Fibroblast of lung (primary cell): ENCODE measurements around the gene SMG7. TPM values are rescaled to one million over a fixed set of nuclear protein-coding genes. Genes with fewer than 3 reads are reported as not detected.

ENCODE experiments used
- DNase-seq, 2 donors: peaks; one replicate each; pipeline versions ENCODE4 v3.0.0 to v3.0.0-alpha.2; 2010; ENCODE audit warnings: low read depth in 2 of 2
- H2AFZ ChIP-seq: 2 replicates; pipeline ENCODE4 v1.5.1; 2012; ENCODE audit warnings: low read length, control low read depth, inconsistent platforms
- H3K27ac ChIP-seq: 2 replicates; pipeline ENCODE4 v1.5.1; 2011; ENCODE audit warnings: low read length, control low read depth; ENCODE audit not compliant: insufficient read depth
- H3K27me3 ChIP-seq: 2 replicates; pipeline ENCODE4 v1.5.1; 2011; ENCODE audit warnings: mild to moderate bottlenecking, low read length; ENCODE audit not compliant: control insufficient read depth, insufficient read depth
- H3K36me3 ChIP-seq: 2 replicates; pipeline ENCODE4 v1.5.1; 2011; ENCODE audit warnings: low read length; ENCODE audit not compliant: control insufficient read depth, insufficient read depth
- H3K4me1 ChIP-seq: 2 replicates; pipeline ENCODE4 v1.5.1; 2011; ENCODE audit warnings: low read length; ENCODE audit not compliant: control insufficient read depth, insufficient read depth; ENCODE audit errors: extremely low read depth
- H3K4me2 ChIP-seq: 2 replicates; pipeline ENCODE4 v1.5.1; 2011; ENCODE audit warnings: low read length, control low read depth; ENCODE audit not compliant: insufficient read depth; ENCODE audit errors: extremely low read depth
- H3K4me3 ChIP-seq, 4 experiments: fragments of 200-600 bp in 1 of 4; sonication (generic) in 1 of 4; replicated peaks in 1 of 4; 2 replicates each; pipeline ENCODE4 v1.5.1; 2011 to 2016; ENCODE audit warnings: low read length in 4 of 4, low read depth in 3 of 4, mild to moderate bottlenecking in 3 of 4, control low read depth in 2 of 4, inconsistent platforms in 1 of 4, mixed read lengths in 1 of 4; ENCODE audit not compliant: insufficient read depth in 1 of 4; ENCODE audit errors: control extremely low read depth in 1 of 4
- H3K79me2 ChIP-seq: 2 replicates; pipeline ENCODE4 v1.5.1; 2012; ENCODE audit warnings: mild to moderate bottlenecking, low read length, inconsistent platforms; ENCODE audit not compliant: control insufficient read depth, insufficient read depth
- H3K9ac ChIP-seq: 2 replicates; pipeline ENCODE4 v1.5.1; 2011; ENCODE audit warnings: mild to moderate bottlenecking, low read length, control low read depth; ENCODE audit not compliant: insufficient read depth
- H3K9me3 ChIP-seq: 2 replicates; pipeline ENCODE4 v1.5.1; 2012; ENCODE audit warnings: low read depth, low read length; ENCODE audit not compliant: control insufficient read depth, insufficient read depth
- H4K20me1 ChIP-seq: 2 replicates; pipeline ENCODE4 v1.5.1; 2011; ENCODE audit warnings: low read length; ENCODE audit not compliant: control insufficient read depth, insufficient read depth; ENCODE audit errors: extremely low read depth
- CTCF ChIP-seq, 2 donors: IDR thresholded peaks in 1 of 2; conservative IDR thresholded peaks in 1 of 2; 1 replicate in 1 of 2; 2 replicates in 1 of 2; pipeline ENCODE4 v1.5.1; 2011 to 2012; ENCODE audit warnings: low read length in 2 of 2, control low read depth in 1 of 2, inconsistent platforms in 1 of 2, low read depth in 1 of 2, mild to moderate bottlenecking in 1 of 2
- EZH2 ChIP-seq: IDR thresholded peaks from 2 replicates; pipeline ENCODE4 v1.5.1; 2012; ENCODE audit warnings: low read length, control low read depth, mild to moderate bottlenecking; ENCODE audit errors: missing control alignments
- polyA plus RNA-seq, 2 donors: library from polyadenylated mRNA; depleted of rRNA in 1 of 2; stranded (reverse) in 1 of 2; unstranded in 1 of 2; fragments of >200 nt; gene quantifications; 2 replicates each; pipeline ENCODE4 v1.2.1, GENCODE V29; 2011 to 2012; ENCODE audit warnings: missing spikeins in 1 of 2
- total RNA-seq: library from RNA; depleted of rRNA; stranded (reverse); fragments of >200 nt; gene quantifications from 2 replicates; pipeline ENCODE4 v1.2.1, GENCODE V29; 2014

The SMG7 gene
- total and polyA plus RNA-seq, 2 donors (not counting 1 experiment from before 2014, with no cell fraction given): 23.1 to 30.7 TPM

GRCh38 chr1:183471743-183472487 is 384 bp upstream of the SMG7 start:
- Histone ChIP-seq H3K4me3 (peak overlapping the region; percentile 87 to 95 (median 94)), H3K27ac (peak overlapping the region; percentile 98), H3K36me3 (no peaks in the 10 kb centered on the region), H2AFZ (peak overlapping the region; percentile 91), H3K9me3 (no peaks in the 10 kb centered on the region), H3K79me2 (peaks cover 42% of the 10 kb centered on the region), H3K27me3 (no peaks in the 10 kb centered on the region), H3K4me1 (no peaks in the 10 kb centered on the region), H3K4me2 (peak overlapping the region; percentile 100), H3K9ac (peak overlapping the region; percentile 97), H4K20me1 (no peaks in the 10 kb centered on the region)
- TF ChIP-seq CTCF (conservative IDR thresholded peaks at IDR 0.05 in 1 of 2, IDR thresholded peaks at IDR 0.05 in 1 of 2; ENCODE audit: low read depth in 1 of 2, low read length in 2 of 2) (peak in 1 of 2 donors; percentile 4), EZH2 (no peak)
- peak; percentile 99 for DNase-seq

- H3K27ac ChIP-seq: peak overlapping the region; percentile 82
- peak overlapping the region; percentile 90 for H3K9ac ChIP-seq
- peak overlapping the region; percentile 83 to 95 (median 94) for H3K4me3 ChIP-seq
- TF ChIP-seq EZH2 (no peak), CTCF (conservative IDR thresholded peaks at IDR 0.05 in 1 of 2, IDR thresholded peaks at IDR 0.05 in 1 of 2; ENCODE audit: low read depth in 1 of 2, low read length in 2 of 2) (no peak)
- DNase-seq: no peak
- H3K36me3 ChIP-seq: no peaks in the 10 kb centered on the region
- no peaks in the 10 kb centered on the region for H4K20me1 ChIP-seq
- H3K27me3 ChIP-seq: no peaks in the 10 kb centered on the region
- peaks cover 54% of the 10 kb centered on the region for H3K79me2 ChIP-seq
- H3K4me1 ChIP-seq: no peaks in the 10 kb centered on the region
- H3K9me3 ChIP-seq: no peaks in the 10 kb centered on the region
- H2AFZ ChIP-seq: peak overlapping the region; percentile 81
- H3K4me2 ChIP-seq: peak overlapping the region; percentile 80
Observed at GRCh38 chr1:183473217-183473536, 878 bp downstream of the SMG7 start.

GRCh38 chr1:183476081-183476480 is 3.8 kb downstream of the SMG7 start:
- Histone ChIP-seq H4K20me1 (no peaks in the 10 kb centered on the region), H3K9me3 (no peaks in the 10 kb centered on the region), H3K4me1 (no peaks in the 10 kb centered on the region), H3K9ac (no peak overlapping the region), H3K4me2 (no peak overlapping the region), H3K27ac (no peak overlapping the region), H3K36me3 (no peaks in the 10 kb centered on the region), H3K27me3 (no peaks in the 10 kb centered on the region), H3K79me2 (peaks cover 79% of the 10 kb centered on the region), H2AFZ (no peak overlapping the region), H3K4me3 (no peak overlapping the region)
- TF ChIP-seq EZH2: no peak
- no peak for TF ChIP-seq CTCF (conservative IDR thresholded peaks at IDR 0.05 in 1 of 2, IDR thresholded peaks at IDR 0.05 in 1 of 2; ENCODE audit: low read depth in 1 of 2, low read length in 2 of 2)
- DNase-seq: no peak
